Loucy (cell line): Measurements from ENCODE around the gene GOLGA6C.
"Not testable (repeated sequence)": the region's sequence is repeated elsewhere in the genome, so short reads cannot be mapped to it uniquely, and the experiment has no call there.

Source experiments
- EZH2phosphoT487 ChIP-seq: fragments of 200-600 bp; IDR thresholded peaks from 2 replicates; pipeline ENCODE4 v1.6.1; 2018; ENCODE audit warnings: antibody characterized with exemption, mild to moderate bottlenecking, moderate library complexity, borderline replicate concordance
- TF ChIP-seq, protein P1 (sequence below): fragments of 200-600 bp; sonication (generic); conservative IDR thresholded peaks from 2 replicates; pipeline ENCODE4 v1.5.1; 2014; ENCODE audit warnings: mild to moderate bottlenecking, antibody characterized with exemption, low read length

DNA sequence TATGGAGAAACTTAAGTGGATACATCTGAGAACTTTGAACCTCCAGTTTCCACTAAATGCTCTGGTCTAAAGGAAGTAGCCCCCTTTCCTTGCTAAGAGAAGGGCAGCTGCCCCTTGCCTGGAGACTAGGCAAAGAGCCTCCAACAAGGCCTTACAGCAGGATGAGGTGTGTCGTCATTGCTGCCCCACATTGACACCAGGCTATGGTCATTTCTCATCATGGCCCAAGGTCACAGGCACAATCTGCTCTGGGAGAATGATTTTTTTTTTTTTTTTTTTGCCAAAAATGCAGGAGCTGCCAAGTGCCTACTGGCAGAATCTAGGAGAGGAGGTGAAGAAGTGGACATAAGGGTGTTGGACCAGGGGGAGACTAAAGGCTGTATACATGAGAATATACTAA lies 12.4 kb upstream of the GOLGA6C start:
- TF ChIP-seq, protein P1, sequence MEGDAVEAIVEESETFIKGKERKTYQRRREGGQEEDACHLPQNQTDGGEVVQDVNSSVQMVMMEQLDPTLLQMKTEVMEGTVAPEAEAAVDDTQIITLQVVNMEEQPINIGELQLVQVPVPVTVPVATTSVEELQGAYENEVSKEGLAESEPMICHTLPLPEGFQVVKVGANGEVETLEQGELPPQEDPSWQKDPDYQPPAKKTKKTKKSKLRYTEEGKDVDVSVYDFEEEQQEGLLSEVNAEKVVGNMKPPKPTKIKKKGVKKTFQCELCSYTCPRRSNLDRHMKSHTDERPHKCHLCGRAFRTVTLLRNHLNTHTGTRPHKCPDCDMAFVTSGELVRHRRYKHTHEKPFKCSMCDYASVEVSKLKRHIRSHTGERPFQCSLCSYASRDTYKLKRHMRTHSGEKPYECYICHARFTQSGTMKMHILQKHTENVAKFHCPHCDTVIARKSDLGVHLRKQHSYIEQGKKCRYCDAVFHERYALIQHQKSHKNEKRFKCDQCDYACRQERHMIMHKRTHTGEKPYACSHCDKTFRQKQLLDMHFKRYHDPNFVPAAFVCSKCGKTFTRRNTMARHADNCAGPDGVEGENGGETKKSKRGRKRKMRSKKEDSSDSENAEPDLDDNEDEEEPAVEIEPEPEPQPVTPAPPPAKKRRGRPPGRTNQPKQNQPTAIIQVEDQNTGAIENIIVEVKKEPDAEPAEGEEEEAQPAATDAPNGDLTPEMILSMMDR = not testable (repeated sequence)
- TF ChIP-seq EZH2phosphoT487 = not testable (repeated sequence)
